Uterus (tissue), 4 donors: ENCODE results near the gene ACP6. TPM values are rescaled to one million over a fixed set of nuclear protein-coding genes. Genes with fewer than 3 reads are reported as not detected.

ENCODE experiments used
- DNase-seq, 2 donors: peaks; one replicate each; pipeline ENCODE4 v3.0.0-alpha.2; 2019 to 2020
- H3K27ac ChIP-seq, 2 donors: fragments of 200-600 bp; sonication (generic); 1 replicate in 1 of 2; 2 replicates in 1 of 2; pipeline ENCODE4 v1.5.1; 2016 to 2018
- H3K27me3 ChIP-seq, 2 donors: fragments of 200-600 bp; sonication (generic); one replicate each; pipeline ENCODE4 v1.5.1; 2018 to 2019; ENCODE audit warnings: control low read depth in 1 of 2
- H3K36me3 ChIP-seq, 2 donors: fragments of 200-600 bp; sonication (generic); one replicate each; pipeline ENCODE4 v1.5.1; 2019; ENCODE audit warnings: control low read depth in 1 of 2
- H3K4me1 ChIP-seq, 2 donors: fragments of 200-600 bp; sonication (generic); one replicate each; pipeline ENCODE4 v1.5.1; 2018 to 2019; ENCODE audit warnings: control low read depth in 1 of 2
- H3K4me3 ChIP-seq, 2 donors: fragments of 200-600 bp; sonication (generic); 1 replicate in 1 of 2; 2 replicates in 1 of 2; pipeline ENCODE4 v1.5.1; 2018 to 2019; ENCODE audit warnings: mild to moderate bottlenecking in 1 of 2
- H3K9me3 ChIP-seq, 2 donors: fragments of 200-600 bp; sonication (generic); one replicate each; pipeline ENCODE4 v1.5.1; 2019; ENCODE audit warnings: control low read depth in 1 of 2
- POLR2A ChIP-seq, 2 donors: fragments of 450-650 bp; IDR thresholded peaks; one replicate each; pipeline ENCODE4 v1.6.1; 2016; ENCODE audit warnings: antibody characterized with exemption in 2 of 2, mild to moderate bottlenecking in 1 of 2, moderate library complexity in 1 of 2
- intact Hi-C: fragments of 100-400 bp; cut with DNase I; formaldehyde crosslinking; loops from one replicate; pipeline ENCODE4 v1.15.1; 2023; ENCODE audit warnings: low total_unique reads
- total RNA-seq, 4 donors: library from RNA; depleted of rRNA in 3 of 4; stranded (reverse); fragments of >200 nt in 3 of 4; gene quantifications; one replicate each; pipeline versions ENCODE4 v1.1.0 to v1.2.4, GENCODE V29; 2014 to 2023
- TF ChIP-seq, protein P1 (sequence below), 4 experiments: fragments of 200-600 bp in 2 of 4; fragments of 450-650 bp in 2 of 4; sonication (generic) in 2 of 4; IDR thresholded peaks; one replicate each; pipeline ENCODE4 v1.5.1; 2016 to 2019; ENCODE audit warnings: antibody characterized with exemption in 4 of 4, mild to moderate bottlenecking in 2 of 4, moderate library complexity in 1 of 4
- donor health status: DM: yes; HTN: yes; CAD: no.

The ACP6 gene
- total RNA-seq, 4 donors from 2014 or later, result 3.6 to 29.3 (median 9.7) TPM

GRCh38 chr1:147717051-147717705 is 46.9 kb upstream of the ACP6 start:
- Histone ChIP-seq H3K4me3 (no peak overlapping the region), H3K4me1 (no peaks in the 10 kb centered on the region), H3K27me3 (no peaks in the 10 kb centered on the region), H3K36me3 (no peaks in the 10 kb centered on the region), H3K27ac (no peak overlapping the region), H3K9me3 (no peaks in the 10 kb centered on the region)
- TF ChIP-seq, protein P1, sequence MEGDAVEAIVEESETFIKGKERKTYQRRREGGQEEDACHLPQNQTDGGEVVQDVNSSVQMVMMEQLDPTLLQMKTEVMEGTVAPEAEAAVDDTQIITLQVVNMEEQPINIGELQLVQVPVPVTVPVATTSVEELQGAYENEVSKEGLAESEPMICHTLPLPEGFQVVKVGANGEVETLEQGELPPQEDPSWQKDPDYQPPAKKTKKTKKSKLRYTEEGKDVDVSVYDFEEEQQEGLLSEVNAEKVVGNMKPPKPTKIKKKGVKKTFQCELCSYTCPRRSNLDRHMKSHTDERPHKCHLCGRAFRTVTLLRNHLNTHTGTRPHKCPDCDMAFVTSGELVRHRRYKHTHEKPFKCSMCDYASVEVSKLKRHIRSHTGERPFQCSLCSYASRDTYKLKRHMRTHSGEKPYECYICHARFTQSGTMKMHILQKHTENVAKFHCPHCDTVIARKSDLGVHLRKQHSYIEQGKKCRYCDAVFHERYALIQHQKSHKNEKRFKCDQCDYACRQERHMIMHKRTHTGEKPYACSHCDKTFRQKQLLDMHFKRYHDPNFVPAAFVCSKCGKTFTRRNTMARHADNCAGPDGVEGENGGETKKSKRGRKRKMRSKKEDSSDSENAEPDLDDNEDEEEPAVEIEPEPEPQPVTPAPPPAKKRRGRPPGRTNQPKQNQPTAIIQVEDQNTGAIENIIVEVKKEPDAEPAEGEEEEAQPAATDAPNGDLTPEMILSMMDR (IDR thresholded peaks at IDR 0.05), result no peak
- TF ChIP-seq POLR2A (IDR thresholded peaks at IDR 0.05), result no peak
- intact Hi-C loops, result no loop called here
- no peak for DNase-seq

DNA sequence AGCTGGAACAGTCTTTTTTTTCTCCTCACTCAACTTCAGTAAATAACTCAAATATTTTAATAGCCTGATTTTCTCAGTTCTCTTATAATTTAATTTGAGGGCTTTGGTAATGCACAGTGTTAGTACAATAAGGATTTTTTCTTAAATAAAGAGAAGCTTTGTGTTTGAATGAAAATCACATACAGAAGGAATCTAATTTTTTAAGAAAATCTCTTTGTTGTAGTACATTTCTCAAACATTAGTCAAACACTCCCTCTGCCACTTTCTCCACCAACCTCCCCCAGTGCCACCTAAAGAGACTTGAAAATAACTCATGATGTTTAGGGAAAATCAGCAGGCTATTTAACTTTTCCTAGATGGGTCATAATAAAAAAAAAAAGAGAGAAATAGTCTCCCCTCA is 42.3 kb upstream of the ACP6 start:
- no peak overlapping the region for H3K4me3 ChIP-seq
- H3K27ac ChIP-seq, result no peak overlapping the region
- no peak for TF ChIP-seq POLR2A (IDR thresholded peaks at IDR 0.05)
- TF ChIP-seq, protein P1 (IDR thresholded peaks at IDR 0.05), result no peak

DNA sequence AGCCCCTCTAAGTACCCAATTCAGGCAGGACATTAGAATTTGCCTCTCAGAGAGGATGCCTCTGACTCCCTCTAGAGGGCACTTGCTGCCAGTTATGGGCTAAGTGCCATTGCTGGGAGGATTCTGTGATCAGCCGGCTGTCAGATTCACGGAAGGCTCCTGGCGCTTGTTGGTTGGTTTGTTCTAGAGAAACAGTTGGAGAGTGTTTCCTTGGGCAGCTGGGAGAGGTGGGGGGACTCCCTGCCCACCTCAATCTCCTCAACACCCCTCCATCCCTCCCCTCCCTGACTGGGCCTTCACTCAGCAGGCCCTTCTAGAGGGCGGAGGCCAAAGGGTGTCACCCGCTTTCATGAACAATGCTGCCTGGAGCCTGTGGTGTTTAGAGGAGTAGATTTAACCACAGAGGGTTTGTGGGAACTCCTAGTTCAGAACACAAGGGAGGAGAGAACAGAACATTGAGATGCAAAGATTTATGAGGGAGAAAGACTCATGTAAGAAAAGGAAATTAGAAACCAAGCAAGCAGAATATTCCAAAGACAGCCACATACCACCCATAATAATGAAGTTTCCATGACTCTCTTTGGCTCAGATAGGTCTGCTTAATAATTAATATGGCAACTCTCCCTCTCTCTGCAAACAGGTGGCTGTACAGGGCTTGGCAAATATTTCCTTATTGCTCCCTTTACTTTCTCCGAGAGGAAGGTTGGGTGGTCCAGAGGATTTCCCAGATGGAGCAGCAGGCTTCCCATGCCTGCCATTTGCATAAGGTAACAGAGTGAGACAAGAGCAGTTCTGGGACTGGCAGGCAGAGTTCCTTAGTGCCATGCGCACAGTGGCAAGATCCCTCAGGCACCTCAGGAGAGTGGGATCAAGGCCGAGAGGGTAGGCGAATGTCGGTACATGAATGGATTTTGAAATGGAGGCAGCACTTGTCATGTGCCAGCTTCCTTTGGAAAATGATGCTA is 30.0 kb upstream of the ACP6 start:
- intact Hi-C loops, result no loop called here
- TF ChIP-seq, protein P1 (IDR thresholded peaks at IDR 0.05), result peak; percentile 57 to 82 (median 68)
- TF ChIP-seq POLR2A (IDR thresholded peaks at IDR 0.05), result no peak
- peak; percentile 60 to 62 for DNase-seq
- H3K36me3 ChIP-seq, result no peaks in the 10 kb centered on the region
- H3K4me1 ChIP-seq, result no peaks in the 10 kb centered on the region
- H3K27ac ChIP-seq, result peak overlapping the region in 1 of 2 donors; percentile 70
- no peaks in the 10 kb centered on the region for H3K27me3 ChIP-seq
- H3K4me3 ChIP-seq, result no peak overlapping the region
- no peaks in the 10 kb centered on the region for H3K9me3 ChIP-seq

More for the DNA sequence above, 42.3 kb upstream of the ACP6 start:
- Histone ChIP-seq H3K4me1 (no peaks in the 10 kb centered on the region), H3K27me3 (no peaks in the 10 kb centered on the region), H3K9me3 (no peaks in the 10 kb centered on the region), H3K36me3 (no peaks in the 10 kb centered on the region)
- no peak for DNase-seq
- intact Hi-C loops, result no loop called here

GRCh38 chr1:147699686-147700041 is 29.3 kb upstream of the ACP6 start:
- intact Hi-C loops, result no loop called here

More at GRCh38 chr1:147699686-147700041, 29.3 kb upstream of the ACP6 start:
- Histone ChIP-seq H3K4me1 (no peaks in the 10 kb centered on the region), H3K27me3 (no peaks in the 10 kb centered on the region), H3K9me3 (no peaks in the 10 kb centered on the region), H3K27ac (peak overlapping the region in 1 of 2 donors; percentile 30), H3K4me3 (no peak overlapping the region), H3K36me3 (no peaks in the 10 kb centered on the region)
- TF ChIP-seq, protein P1 (IDR thresholded peaks at IDR 0.05), result no peak
- TF ChIP-seq POLR2A (IDR thresholded peaks at IDR 0.05), result no peak
- DNase-seq, result no peak
